GDM1 (cell line): ENCODE measurements around the gene C12orf57.
A peak's percentile ranks its signal among the peaks of the same experiment; 100 is the strongest.

Source experiments
- DNase-seq: peaks from one replicate; lab custom pipeline; 2025; lab: John Stamatoyannopoulos, UW

Gene C12orf57

GRCh38 chr12:6937481-6938352 is 6.1 kb upstream of the C12orf57 start:
- peak; percentile 93 for DNase-seq

GRCh38 chr12:6938353-6939190 is 5.2 kb upstream of the C12orf57 start:
- DNase-seq: no peak

- no peak for DNase-seq
Observed at GRCh38 chr12:6939191-6939540, 4.7 kb upstream of the C12orf57 start.

GRCh38 chr12:6941267-6941666 is 2.6 kb upstream of the C12orf57 start:
- DNase-seq: no peak

GRCh38 chr12:6941782-6942181 is 2.0 kb upstream of the C12orf57 start:
- DNase-seq: no peak

GRCh38 chr12:6942331-6942665 is 1.5 kb upstream of the C12orf57 start:
- no peak for DNase-seq

DNA sequence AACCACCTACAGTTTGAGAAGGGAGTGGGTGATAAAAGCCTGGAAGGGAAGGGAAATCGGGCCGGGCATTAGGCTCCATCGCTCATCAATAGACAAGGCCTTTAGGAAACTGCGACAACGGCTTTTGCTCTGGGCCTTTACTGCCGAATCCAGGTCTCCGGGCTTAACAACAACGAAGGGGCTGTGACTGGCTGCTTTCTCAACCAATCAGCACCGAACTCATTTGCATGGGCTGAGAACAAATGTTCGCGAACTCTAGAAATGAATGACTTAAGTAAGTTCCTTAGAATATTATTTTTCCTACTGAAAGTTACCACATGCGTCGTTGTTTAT is 467 bp upstream of the C12orf57 start:
- peak; percentile 74 for DNase-seq

DNA sequence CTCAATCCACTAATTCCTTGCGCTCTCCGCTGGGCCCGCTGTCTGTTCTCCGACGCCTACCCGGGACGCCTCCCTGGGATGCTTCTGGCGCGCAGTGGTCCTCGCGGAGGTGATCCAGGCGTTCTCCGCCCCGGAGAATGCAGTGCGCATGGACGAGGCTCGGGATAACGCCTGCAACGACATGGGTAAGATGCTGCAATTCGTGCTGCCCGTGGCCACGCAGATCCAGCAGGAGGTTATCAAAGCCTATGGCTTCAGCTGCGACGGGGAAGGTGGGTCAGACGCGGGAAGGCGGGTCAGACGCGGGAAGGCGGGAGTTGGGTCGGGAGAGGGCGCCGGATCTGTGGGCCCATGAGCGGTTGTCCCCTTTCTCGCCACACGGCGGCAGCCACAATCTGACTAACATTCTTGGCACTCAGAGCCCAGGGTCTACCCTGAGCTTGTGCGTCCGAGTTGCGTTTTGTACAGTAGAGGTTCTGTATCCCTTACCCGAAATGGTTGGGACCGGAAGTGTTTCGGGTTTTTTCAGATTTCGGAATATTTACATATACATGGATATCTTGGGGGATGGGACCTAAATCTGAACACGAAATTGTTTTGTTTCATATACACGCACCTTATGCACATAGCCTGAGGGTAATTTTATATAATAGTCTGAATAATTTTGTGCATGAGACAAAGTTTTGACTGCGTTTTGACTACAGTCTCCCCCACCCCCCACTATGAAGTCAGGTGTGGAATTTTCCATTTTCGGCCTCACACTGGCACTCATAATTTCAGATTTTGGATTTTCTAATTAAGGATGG is 762 bp downstream of the C12orf57 start:
- DNase-seq: peak; percentile 84

DNA sequence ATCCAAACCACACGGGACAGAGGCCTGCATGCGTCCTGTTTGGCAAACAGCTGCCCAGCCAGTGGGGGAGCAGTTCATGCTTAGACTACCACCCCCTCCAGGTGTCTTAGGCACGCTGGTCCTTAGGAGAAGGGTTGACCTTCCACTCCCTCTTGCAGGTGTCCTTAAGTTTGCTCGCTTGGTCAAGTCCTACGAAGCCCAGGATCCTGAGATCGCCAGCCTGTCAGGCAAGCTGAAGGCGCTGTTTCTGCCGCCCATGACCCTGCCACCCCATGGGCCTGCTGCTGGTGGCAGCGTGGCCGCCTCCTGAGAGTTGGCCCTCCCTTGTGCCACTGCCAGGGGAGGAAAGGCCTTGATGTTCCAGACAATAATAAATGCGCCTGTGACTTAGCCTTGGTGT is 1.8 kb downstream of the C12orf57 start:
- no peak for DNase-seq

GRCh38 chr12:6946033-6946919 is 2.5 kb downstream of the C12orf57 start:
- no peak for DNase-seq

DNA sequence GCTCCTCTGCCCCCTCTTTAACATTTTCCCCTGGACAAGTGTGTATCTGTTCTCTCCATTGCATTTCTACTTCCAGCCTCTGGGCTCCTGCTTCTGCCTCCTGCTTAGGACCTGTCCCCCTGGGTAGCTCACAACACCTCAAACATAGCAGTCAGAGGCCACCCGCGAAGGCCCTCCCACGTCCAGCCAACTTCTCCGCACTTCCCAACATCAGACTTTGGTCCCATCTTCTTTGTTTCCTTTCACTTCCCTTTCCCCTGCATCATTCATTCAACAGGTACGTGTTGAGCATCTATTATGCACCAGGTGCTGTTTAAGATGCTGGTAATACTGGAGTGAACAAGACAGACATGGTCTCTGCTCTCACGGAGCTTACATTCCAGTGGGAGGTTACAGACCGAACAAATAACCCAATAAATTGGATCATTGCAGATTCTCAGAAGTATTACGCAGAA is 3.1 kb downstream of the C12orf57 start:
- DNase-seq: no peak

DNA sequence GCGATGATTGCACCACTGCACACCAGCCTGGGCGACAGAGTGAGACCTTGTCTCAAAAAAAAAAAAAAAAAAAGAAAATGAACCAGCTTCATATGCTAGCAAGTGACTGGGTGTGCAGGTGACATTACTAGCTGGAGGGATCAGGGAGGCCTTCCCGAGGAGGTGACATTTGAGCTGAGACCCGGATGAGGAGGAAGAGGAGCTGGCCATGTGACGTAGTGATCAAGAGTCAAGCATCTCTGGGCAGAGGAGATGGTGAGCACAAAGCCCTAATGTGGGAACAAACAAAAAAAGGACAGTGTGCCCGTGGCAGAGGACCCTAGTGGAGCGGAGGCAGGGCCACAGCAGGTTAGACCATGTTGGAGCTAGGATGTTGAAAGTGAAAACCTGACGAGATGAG is 3.8 kb downstream of the C12orf57 start:
- no peak for DNase-seq

DNA sequence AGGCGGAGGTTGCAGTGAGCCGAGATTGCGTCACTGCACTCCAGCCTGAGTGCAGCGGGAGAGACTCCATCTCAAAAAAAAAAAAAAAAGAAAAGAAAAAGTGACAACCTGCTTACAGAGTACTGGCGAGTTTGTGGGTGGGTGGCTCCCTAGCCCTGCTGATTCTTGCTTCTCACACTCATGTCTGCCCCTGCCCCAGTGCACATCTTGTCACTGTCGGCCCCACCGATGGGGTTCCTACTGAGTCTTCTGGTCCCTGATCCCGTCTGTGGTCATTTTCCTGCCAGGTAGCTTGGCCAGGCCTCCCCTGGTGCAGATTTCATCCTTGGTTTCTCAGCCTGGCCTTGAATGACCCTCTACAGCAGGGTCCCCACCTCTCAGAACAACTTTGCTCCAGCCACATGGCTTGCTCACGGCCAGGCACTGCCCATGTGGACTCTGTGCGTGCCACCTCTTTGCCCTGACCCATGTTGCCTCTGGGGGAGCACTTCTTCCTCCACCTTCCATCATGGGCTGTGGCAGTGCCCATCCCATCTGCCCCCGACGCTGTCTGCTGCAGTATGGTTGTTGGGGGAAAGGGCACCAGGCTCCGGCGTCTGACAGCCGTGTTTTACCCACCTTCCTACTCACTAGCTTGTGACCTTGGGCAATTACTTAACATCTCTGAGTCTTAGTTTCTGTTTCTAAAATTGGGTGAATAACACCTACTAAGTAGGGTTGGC is 5.2 kb downstream of the C12orf57 start:
- DNase-seq: no peak

GRCh38 chr12:6950401-6950801 is 6.6 kb downstream of the C12orf57 start:
- DNase-seq: no peak

GRCh38 chr12:6950811-6951540 is 7.2 kb downstream of the C12orf57 start, which contains the start of gene PTPN6:
TSS of gene PTPN6 (plus strand) at chr12:6951356. CDS start at chr12:6951513, 157 bp downstream.
- DNase-seq: peak; percentile 83

GRCh38 chr12:6951551-6952120 is 7.8 kb downstream of the C12orf57 start:
- no peak for DNase-seq

DNA sequence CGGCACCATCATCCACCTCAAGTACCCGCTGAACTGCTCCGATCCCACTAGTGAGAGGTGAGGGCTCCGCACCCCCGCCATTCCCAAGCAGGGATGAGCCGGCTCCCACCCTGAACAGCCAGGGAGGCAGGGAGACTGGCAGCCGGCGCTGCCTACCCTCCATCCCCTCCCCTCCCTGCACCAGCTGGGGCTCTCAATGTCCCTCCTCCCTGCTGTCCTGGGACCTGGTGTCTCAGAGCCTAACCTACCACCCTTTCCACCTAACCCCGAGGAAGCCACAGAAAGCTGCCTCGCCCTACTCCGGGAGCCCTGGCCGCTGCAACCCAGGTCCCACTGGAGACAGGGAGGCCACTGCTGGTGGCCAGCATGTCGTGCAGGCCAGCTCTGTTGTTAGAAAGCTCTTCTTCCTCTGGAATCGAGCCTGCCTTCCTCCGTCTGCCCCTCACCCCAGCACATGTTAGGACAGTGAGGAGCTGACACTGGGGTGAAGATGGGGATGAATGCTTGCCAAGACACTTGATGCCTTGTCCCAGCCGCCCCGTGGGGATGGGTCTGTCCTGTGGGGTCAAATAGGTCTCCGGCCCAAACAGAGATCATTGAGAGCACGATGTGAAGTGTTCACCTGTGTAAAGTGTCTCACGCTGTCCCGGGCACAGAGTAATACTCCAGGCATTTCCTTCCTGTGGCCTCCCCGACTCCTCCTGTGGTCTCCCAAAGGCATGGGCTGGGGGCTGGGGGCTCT is 8.5 kb downstream of the C12orf57 start:
- no peak for DNase-seq

DNA sequence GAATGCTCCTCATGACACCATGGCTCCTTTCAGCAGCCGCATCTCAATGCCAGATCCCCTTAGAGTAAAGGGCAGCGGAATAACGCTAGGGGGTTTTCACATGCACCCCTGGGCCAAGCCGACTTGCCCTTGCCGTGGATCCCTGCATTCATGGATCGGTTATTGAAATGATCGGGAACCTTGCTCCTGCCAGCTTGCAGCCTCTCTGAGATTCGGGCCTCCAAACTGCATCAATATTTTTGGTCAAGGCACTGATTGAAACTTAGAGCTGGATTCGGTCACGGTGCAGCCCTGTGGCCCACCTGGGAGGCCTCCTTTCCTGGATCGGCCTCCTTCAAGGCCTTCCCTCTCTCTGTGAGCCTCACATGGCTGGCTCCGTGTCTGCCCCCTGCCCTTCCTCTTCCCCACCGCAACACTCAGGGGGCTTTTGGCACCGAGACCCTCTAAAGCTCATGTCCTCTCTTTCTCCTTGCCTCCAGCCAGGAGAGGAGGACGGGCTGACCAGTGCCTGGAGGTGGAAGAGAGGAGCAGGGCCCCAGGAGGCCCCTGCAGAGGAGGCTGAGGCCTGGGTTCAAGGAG is 9.1 kb downstream of the C12orf57 start:
- no peak for DNase-seq
